GM12891 (cell line): Measurements from ENCODE around the gene TM7SF3.

Experiments used
- DNase-seq: peaks from one replicate; pipeline ENCODE4 v3.0.0; 2011; ENCODE audit warnings: low spot score; ENCODE audit not compliant: insufficient read length
- FAIRE-seq: peaks from 2 replicates; lab custom pipeline; 2011; peaks lifted over from hg19 to GRCh38; lab: Jason Lieb, UNC
- PAX5 ChIP-seq: IDR thresholded peaks from 2 replicates; pipeline ENCODE4 v1.6.1; 2011; ENCODE audit warnings: low read length, moderate library complexity, mild to moderate bottlenecking; ENCODE audit not compliant: insufficient read depth, severe bottlenecking
- POLR2A ChIP-seq: IDR thresholded peaks from 2 replicates; pipeline ENCODE4 v1.6.1; 2011; ENCODE audit warnings: low read depth, low read length, control low read depth
- POLR2AphosphoS5 ChIP-seq: IDR thresholded peaks from 2 replicates; pipeline ENCODE4 v1.6.1; 2011; ENCODE audit warnings: low read depth, low read length, control low read depth
- POU2F2 ChIP-seq: IDR thresholded peaks from 2 replicates; pipeline ENCODE4 v1.6.1; 2011; ENCODE audit warnings: low read depth, mild to moderate bottlenecking, control low read depth, low read length, moderate library complexity
- SPI1 ChIP-seq: IDR thresholded peaks from 2 replicates; pipeline ENCODE4 v1.6.1; 2011; ENCODE audit warnings: low read depth, low read length, control low read depth
- TAF1 ChIP-seq: IDR thresholded peaks from 2 replicates; pipeline ENCODE4 v1.6.1; 2011; ENCODE audit warnings: low read depth, low read length, control low read depth

The TM7SF3 gene

DNA sequence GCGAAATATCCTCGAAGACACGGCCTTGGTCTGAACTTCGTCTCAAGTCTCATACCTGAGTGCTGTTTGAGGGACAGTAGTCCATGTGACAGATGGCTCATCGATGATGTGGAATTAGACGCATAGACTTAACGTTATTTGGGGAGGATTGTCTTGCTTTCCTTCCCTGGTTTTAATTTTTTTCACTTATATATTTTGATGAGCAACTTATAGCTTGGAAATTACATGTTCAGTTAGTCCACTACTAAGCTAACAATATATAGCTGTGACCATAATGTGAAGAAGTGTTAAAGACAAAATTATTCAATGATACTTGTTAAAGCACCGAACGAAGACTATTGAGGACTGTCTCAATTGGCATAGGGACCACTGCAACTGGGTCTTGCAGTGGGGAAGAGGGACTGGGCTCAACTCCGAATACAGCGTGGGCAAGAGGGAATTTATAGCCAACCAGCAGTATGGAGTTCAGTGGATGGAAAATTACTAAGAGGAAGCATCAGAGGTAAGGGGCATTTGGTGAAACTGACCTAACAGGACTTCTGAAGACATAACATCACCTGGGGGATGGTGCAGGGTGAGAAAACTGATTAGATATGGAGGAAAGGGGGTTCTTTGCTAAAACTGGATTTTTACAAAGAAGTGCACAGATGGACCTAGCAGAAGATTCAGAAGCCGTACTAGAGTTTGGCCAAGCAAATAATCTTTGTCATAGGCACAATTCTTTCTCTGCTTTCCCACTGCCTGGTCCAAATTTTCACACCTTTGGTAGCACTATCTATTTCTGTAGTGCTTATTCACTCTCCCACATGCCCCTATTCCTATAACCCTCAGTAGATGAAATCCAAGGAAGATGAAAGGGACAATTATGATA, 910 bp upstream of the TM7SF3 start:
- TF ChIP-seq POLR2AphosphoS5 (no peak), PAX5 (no peak)
- FAIRE-seq (no peak), DNase-seq (no peak)

- FAIRE-seq (no peak), DNase-seq (peak; percentile 6)
- TF ChIP-seq SPI1 (no peak), POLR2AphosphoS5 (no peak), PAX5 (no peak), POLR2A (no peak), TAF1 (no peak), POU2F2 (no peak)
Observed at GRCh38 chr12:27013611-27014084, 536 bp downstream of the TM7SF3 start.

GRCh38 chr12:27012982-27013255, 1.3 kb downstream of the TM7SF3 start:
- TF ChIP-seq POU2F2 (no peak), POLR2AphosphoS5 (no peak), POLR2A (no peak), SPI1 (no peak), PAX5 (no peak), TAF1 (no peak)

GRCh38 chr12:27012239-27012981, 1.8 kb downstream of the TM7SF3 start:
- DNase-seq (no peak), FAIRE-seq (no peak)
- TF ChIP-seq TAF1: no peak
- no peak for TF ChIP-seq SPI1
- no peak for TF ChIP-seq PAX5

More at GRCh38 chr12:27012982-27013255, 1.3 kb downstream of the TM7SF3 start:
- FAIRE-seq (no peak), DNase-seq (no peak)

DNA sequence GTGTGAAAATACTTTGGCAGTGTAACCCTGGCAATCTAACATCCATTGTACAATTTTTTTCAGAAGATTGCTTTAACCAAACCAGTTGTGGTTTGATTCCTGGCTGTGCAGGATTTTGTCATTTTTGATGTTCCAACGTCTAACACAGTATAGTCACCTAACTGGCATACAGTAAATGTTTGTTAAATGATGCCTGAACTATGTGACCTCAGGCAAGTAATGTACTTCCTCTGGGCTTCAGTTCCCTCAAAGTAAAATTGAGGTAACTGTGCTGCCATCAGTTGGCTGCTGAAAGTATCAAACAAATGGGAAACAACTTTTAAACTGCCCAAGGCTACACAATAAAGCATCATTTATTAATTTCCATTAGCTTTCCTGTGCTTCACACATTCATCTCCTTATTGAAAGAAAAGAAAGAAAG, 4.3 kb downstream of the TM7SF3 start:
- DNase-seq (no peak), FAIRE-seq (peak; percentile 69)
- TF ChIP-seq POLR2A: no peak
- TF ChIP-seq SPI1: 0 out of 2 replicates have a peak, but pooled peaks have one; percentile 17
- TF ChIP-seq POU2F2: no peak
- TF ChIP-seq PAX5: no peak

DNA sequence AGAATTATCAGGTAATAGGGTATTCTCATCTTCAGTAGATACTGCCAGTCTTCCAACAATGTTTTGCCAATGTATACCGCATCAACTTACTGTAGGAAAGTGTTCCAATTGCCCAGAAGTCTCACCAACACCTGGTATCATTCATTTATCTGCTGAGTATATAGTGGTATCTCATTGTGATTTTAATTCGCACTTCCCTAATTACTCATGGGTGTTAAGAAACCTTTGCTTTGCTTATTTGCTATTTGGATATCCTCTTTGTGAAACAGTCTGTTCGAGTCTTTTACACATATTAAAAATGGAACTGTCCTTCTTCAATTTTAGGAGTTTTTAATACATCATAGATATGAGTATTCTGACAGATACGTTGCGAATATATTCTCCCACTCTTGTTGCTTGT, 6.1 kb downstream of the TM7SF3 start:
- TF ChIP-seq SPI1 (peak; percentile 60), POU2F2 (no peak)
- FAIRE-seq (peak; percentile 26), DNase-seq (no peak)

GRCh38 chr12:27006797-27007467, 7.3 kb downstream of the TM7SF3 start:
- TF ChIP-seq TAF1 (no peak), POLR2A (no peak)
- DNase-seq (no peak), FAIRE-seq (no peak)

- no peak for TF ChIP-seq POU2F2
- no peak for TF ChIP-seq PAX5
- no peak for TF ChIP-seq TAF1
- TF ChIP-seq POLR2A: no peak
- TF ChIP-seq POLR2AphosphoS5: no peak
- TF ChIP-seq SPI1: no peak
- FAIRE-seq: no peak
- DNase-seq: no peak
Observed at GRCh38 chr12:27005495-27005894, 8.7 kb downstream of the TM7SF3 start.

- no peak for TF ChIP-seq SPI1
- no peak for TF ChIP-seq TAF1
- TF ChIP-seq POLR2AphosphoS5: no peak
- no peak for TF ChIP-seq PAX5
- TF ChIP-seq POU2F2: no peak
- TF ChIP-seq POLR2A: no peak
- FAIRE-seq: peak; percentile 38
- no peak for DNase-seq
Observed at GRCh38 chr12:27003421-27004381, 10.5 kb downstream of the TM7SF3 start.
